ENCODE results near the gene MRPS2. TPM values are rescaled to one million over a fixed set of nuclear protein-coding genes. Genes with fewer than 3 reads are reported as not detected.
A peak's percentile ranks its signal among the peaks of the same experiment; 100 is the strongest.

Gene MRPS2
- total RNA-seq, 2 donors from 2014 or later: 16.4 to 53.7 TPM

- DNase-seq (ENCODE audit: low spot score in 2 of 2): no peak
- no peak overlapping the region for H3K27ac Mint-ChIP-seq
- ATAC-seq: no peak
- H3K36me3 Mint-ChIP-seq: no peaks in the 10 kb centered on the region
- H3K9me3 Mint-ChIP-seq: no peaks in the 10 kb centered on the region
Observed at GRCh38 chr9:135490166-135490870, 10.2 kb upstream of the MRPS2 start.

- no peaks in the 10 kb centered on the region for H3K36me3 Mint-ChIP-seq
Observed at GRCh38 chr9:135490980-135491464, 9.5 kb upstream of the MRPS2 start.

GRCh38 chr9:135491764-135492163, 8.7 kb upstream of the MRPS2 start:
- no peak for ATAC-seq

More at GRCh38 chr9:135490980-135491464, 9.5 kb upstream of the MRPS2 start:
- Mint-ChIP-seq H3K9me3 (no peaks in the 10 kb centered on the region), H3K27ac (no peak overlapping the region)
- no peak for ATAC-seq
- no peak for DNase-seq (ENCODE audit: low spot score in 2 of 2)

GRCh38 chr9:135492886-135493669, 7.4 kb upstream of the MRPS2 start:
- Mint-ChIP-seq H3K9me3 (no peaks in the 10 kb centered on the region), H3K36me3 (no peaks in the 10 kb centered on the region), H3K27ac (no peak overlapping the region)
- ATAC-seq (no peak), DNase-seq (ENCODE audit: low spot score in 2 of 2) (no peak)

More at GRCh38 chr9:135491764-135492163, 8.7 kb upstream of the MRPS2 start:
- no peak for DNase-seq (ENCODE audit: low spot score in 2 of 2)
- no peaks in the 10 kb centered on the region for H3K36me3 Mint-ChIP-seq
- H3K27ac Mint-ChIP-seq: no peak overlapping the region
- no peaks in the 10 kb centered on the region for H3K9me3 Mint-ChIP-seq

- no peaks in the 10 kb centered on the region for H3K9me3 Mint-ChIP-seq
- ATAC-seq (no peak), DNase-seq (ENCODE audit: low spot score in 2 of 2) (no peak)
- H3K36me3 Mint-ChIP-seq: no peaks in the 10 kb centered on the region
- H3K27ac Mint-ChIP-seq: no peak overlapping the region
Observed at GRCh38 chr9:135494791-135495559, 5.5 kb upstream of the MRPS2 start.

GRCh38 chr9:135498381-135499126, 1.9 kb upstream of the MRPS2 start:
- ATAC-seq (no peak), DNase-seq (ENCODE audit: low spot score in 2 of 2) (no peak)
- Mint-ChIP-seq H3K36me3 (peaks cover 6% of the 10 kb centered on the region in 2 donors), H3K9me3 (no peaks in the 10 kb centered on the region), H3K27ac (no peak overlapping the region)

- Mint-ChIP-seq H3K9me3 (no peaks in the 10 kb centered on the region), H3K36me3 (peaks cover 6 to 8% of the 10 kb centered on the region in 2 donors), H3K27ac (peak overlapping the region in 1 of 2 donors; percentile 29)
- peak; percentile 31 to 68 for ATAC-seq
- DNase-seq (ENCODE audit: low spot score in 2 of 2): peak; percentile 71 to 84
Observed at GRCh38 chr9:135499326-135500070, 984 bp upstream of the MRPS2 start.

GRCh38 chr9:135500071-135500524, 384 bp upstream of the MRPS2 start:
- ATAC-seq: peak in 1 of 2 donors; percentile 25
- Mint-ChIP-seq H3K9me3 (no peaks in the 10 kb centered on the region), H3K27ac (peak overlapping the region in 1 of 2 donors; percentile 92), H3K36me3 (peaks cover 6 to 14% of the 10 kb centered on the region in 2 donors)
- DNase-seq (ENCODE audit: low spot score in 2 of 2): no peak

GRCh38 chr9:135501261-135502167, 1.0 kb downstream of the MRPS2 start:
- Mint-ChIP-seq H3K36me3 (peaks cover 6 to 17% of the 10 kb centered on the region in 2 donors), H3K27ac (peak overlapping the region; percentile 92 to 96), H3K9me3 (no peaks in the 10 kb centered on the region)
- DNase-seq (ENCODE audit: low spot score in 2 of 2) (no peak), ATAC-seq (peak in 1 of 2 donors; percentile 79)

- ATAC-seq (no peak), DNase-seq (ENCODE audit: low spot score in 2 of 2) (no peak)
- peaks cover 6 to 17% of the 10 kb centered on the region in 2 donors for H3K36me3 Mint-ChIP-seq
- H3K27ac Mint-ChIP-seq: peak overlapping the region; percentile 92 to 96
- no peaks in the 10 kb centered on the region for H3K9me3 Mint-ChIP-seq
Observed at GRCh38 chr9:135502168-135502872, 1.8 kb downstream of the MRPS2 start.

GRCh38 chr9:135502873-135503321, 2.4 kb downstream of the MRPS2 start:
- Mint-ChIP-seq H3K9me3 (peaks cover 1 to 2% of the 10 kb centered on the region in 2 donors), H3K27ac (peak overlapping the region in 1 of 2 donors; percentile 92), H3K36me3 (peaks cover 9 to 17% of the 10 kb centered on the region in 2 donors)
- no peak for DNase-seq (ENCODE audit: low spot score in 2 of 2)
- no peak for ATAC-seq

GRCh38 chr9:135503371-135504261, 3.1 kb downstream of the MRPS2 start:
- Mint-ChIP-seq H3K27ac (no peak overlapping the region), H3K9me3 (peaks cover 7% of the 10 kb centered on the region in 2 donors), H3K36me3 (peaks cover 16 to 18% of the 10 kb centered on the region in 2 donors)
- ATAC-seq (no peak), DNase-seq (ENCODE audit: low spot score in 2 of 2) (no peak)
